Measurements from ENCODE around the gene ZRANB3. TPM values are rescaled to one million over a fixed set of nuclear protein-coding genes. Genes with fewer than 3 reads are reported as not detected.

Gene ZRANB3
- total RNA-seq, 1 donor from 2014 or later, result 3.7 TPM

GRCh38 chr2:135320465-135321355, 210.3 kb downstream of the ZRANB3 start:
- peaks cover 9% of the 10 kb centered on the region for H3K9me3 ChIP-seq
- H3K27ac ChIP-seq, result no peak overlapping the region
- H3K36me3 ChIP-seq, result no peaks in the 10 kb centered on the region
- ATAC-seq, result no peak
- TF ChIP-seq CTCF (IDR thresholded peaks at IDR 0.05), result no peak
- intact Hi-C loops (cut with DNase I), result no loop called here
- H3K4me1 ChIP-seq, result no peaks in the 10 kb centered on the region
- no peaks in the 10 kb centered on the region for H3K27me3 ChIP-seq (ENCODE audit: low read depth)
- no peak overlapping the region for H3K4me3 ChIP-seq
- DNase-seq, result no peak

- ATAC-seq (no peak), DNase-seq (no peak)
- Histone ChIP-seq H3K27ac (no peak overlapping the region), H3K9me3 (no peaks in the 10 kb centered on the region), H3K27me3 (ENCODE audit: low read depth) (no peaks in the 10 kb centered on the region), H3K4me3 (no peak overlapping the region), H3K36me3 (no peaks in the 10 kb centered on the region), H3K4me1 (no peaks in the 10 kb centered on the region)
- TF ChIP-seq CTCF (IDR thresholded peaks at IDR 0.05), result no peak
- intact Hi-C loops (cut with DNase I), result no loop called here
Measured at GRCh38 chr2:135318808-135319207, 212.2 kb downstream of the ZRANB3 start.

- Histone ChIP-seq H3K4me3 (no peak overlapping the region), H3K9me3 (no peaks in the 10 kb centered on the region), H3K36me3 (no peaks in the 10 kb centered on the region), H3K27me3 (ENCODE audit: low read depth) (no peaks in the 10 kb centered on the region), H3K27ac (no peak overlapping the region), H3K4me1 (no peaks in the 10 kb centered on the region)
- ATAC-seq, result no peak
- no peak for DNase-seq
- intact Hi-C loops (cut with DNase I), result no loop called here
- TF ChIP-seq CTCF (IDR thresholded peaks at IDR 0.05), result no peak
Measured at GRCh38 chr2:135317375-135317774, 213.6 kb downstream of the ZRANB3 start.

- ATAC-seq, result no peak
- Histone ChIP-seq H3K27me3 (ENCODE audit: low read depth) (no peaks in the 10 kb centered on the region), H3K27ac (no peak overlapping the region), H3K36me3 (no peaks in the 10 kb centered on the region), H3K4me3 (no peak overlapping the region), H3K4me1 (no peaks in the 10 kb centered on the region), H3K9me3 (no peaks in the 10 kb centered on the region)
- DNase-seq, result no peak
- TF ChIP-seq CTCF (IDR thresholded peaks at IDR 0.05), result no peak
- intact Hi-C loops (cut with DNase I), result no loop called here
Measured at GRCh38 chr2:135311962-135312361, 219.1 kb downstream of the ZRANB3 start.

GRCh38 chr2:135311268-135311667, 219.8 kb downstream of the ZRANB3 start:
- DNase-seq, result no peak
- Histone ChIP-seq H3K9me3 (no peaks in the 10 kb centered on the region), H3K27me3 (ENCODE audit: low read depth) (no peaks in the 10 kb centered on the region), H3K27ac (no peak overlapping the region), H3K36me3 (no peaks in the 10 kb centered on the region), H3K4me3 (no peak overlapping the region), H3K4me1 (no peaks in the 10 kb centered on the region)
- intact Hi-C loops (cut with DNase I), result no loop called here
- TF ChIP-seq CTCF (IDR thresholded peaks at IDR 0.05), result no peak
- no peak for ATAC-seq
